Liver (tissue), 3 donors: ENCODE data around the gene FETUB.

Source experiments
- CTCF ChIP-seq: fragments of 150-350 bp; IDR thresholded peaks from 2 replicates; pipeline ENCODE4 v1.5.1; 2017; ENCODE audit warnings: improper control_type of control experiment, low read depth, low read length; ENCODE audit not compliant: missing input control
- JUND ChIP-seq, 2 donors: IDR thresholded peaks; 2 replicates each; pipeline ENCODE4 v1.6.1; 2016; ENCODE audit warnings: antibody characterized with exemption in 2 of 2
- TF ChIP-seq, protein P1 (sequence below): IDR thresholded peaks from 2 replicates; pipeline ENCODE4 v1.6.1; 2016; ENCODE audit warnings: antibody characterized with exemption
- donor health status: healthy.
- donor health status: healthy.

GRCh38 chr3:186646841-186647240 lies 6.6 kb downstream of the FETUB start:
- TF ChIP-seq CTCF = no peak
- no peak for TF ChIP-seq JUND (IDR thresholded peaks at IDR 0.05)
- TF ChIP-seq, protein P1, sequence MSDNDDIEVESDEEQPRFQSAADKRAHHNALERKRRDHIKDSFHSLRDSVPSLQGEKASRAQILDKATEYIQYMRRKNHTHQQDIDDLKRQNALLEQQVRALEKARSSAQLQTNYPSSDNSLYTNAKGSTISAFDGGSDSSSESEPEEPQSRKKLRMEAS = no peak
